Central memory CD4-positive, alpha-beta T cell (primary cell): Measurements from ENCODE around the gene ELAVL1.
A peak's percentile ranks its signal among the peaks of the same experiment; 100 is the strongest.
"Not testable (repeated sequence)": the region's sequence is repeated elsewhere in the genome, so short reads cannot be mapped to it uniquely, and the experiment has no call there.

Source experiments
- DNase-seq: peaks from one replicate; pipeline ENCODE4 v3.0.0; 2022

The ELAVL1 gene

DNA sequence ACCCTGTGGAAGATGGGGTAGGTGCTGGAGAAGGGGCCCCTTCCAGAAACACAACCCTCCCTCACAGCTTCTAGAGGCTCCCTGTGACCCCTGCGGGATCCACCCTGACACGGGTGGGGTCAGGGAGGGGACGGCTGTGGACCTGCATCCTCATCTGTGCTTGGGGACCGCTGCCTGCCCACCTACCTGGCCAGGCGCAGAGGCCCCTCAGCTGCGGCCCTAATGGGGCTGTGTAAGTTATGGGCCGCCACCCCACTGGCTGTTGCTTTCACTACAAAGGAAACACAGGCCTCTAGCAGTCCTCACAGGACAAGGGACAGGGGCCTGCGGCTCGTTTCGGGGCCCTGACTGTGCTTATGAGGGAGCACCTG lies 72.5 kb downstream of the ELAVL1 start:
- no peak for DNase-seq

DNA sequence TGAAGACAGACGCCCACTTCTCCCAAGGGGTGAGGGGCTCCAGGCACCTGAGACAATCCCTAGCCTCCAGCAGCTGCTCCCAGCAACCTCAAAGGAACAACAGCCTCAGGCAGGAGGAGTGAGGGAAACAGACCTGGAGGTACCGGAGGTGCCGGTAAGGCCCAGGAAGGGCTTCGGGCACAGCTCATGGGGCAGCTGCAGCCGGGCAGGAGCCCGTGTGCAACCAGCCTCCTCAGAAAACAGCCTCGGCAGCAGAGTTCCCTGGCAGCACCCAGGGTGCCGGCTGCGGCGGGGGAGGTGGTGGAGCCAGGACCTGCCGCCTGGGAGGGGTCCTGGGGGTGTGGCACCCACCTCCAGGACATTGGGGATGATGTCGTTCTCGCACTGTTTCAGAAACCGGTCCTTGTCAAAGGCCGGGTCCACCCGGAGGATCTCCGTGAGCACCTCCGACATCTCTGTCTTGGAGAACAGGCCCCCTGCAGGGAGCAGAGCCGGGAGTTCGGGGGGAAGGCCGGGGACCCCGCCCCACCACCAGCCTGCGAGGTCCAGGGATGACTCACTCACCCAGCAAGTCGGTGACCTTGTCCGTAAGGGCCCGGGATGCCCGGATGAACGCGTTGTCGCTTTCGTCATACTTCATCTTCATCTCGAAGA lies 73.0 kb downstream of the ELAVL1 start:
- no peak for DNase-seq

DNA sequence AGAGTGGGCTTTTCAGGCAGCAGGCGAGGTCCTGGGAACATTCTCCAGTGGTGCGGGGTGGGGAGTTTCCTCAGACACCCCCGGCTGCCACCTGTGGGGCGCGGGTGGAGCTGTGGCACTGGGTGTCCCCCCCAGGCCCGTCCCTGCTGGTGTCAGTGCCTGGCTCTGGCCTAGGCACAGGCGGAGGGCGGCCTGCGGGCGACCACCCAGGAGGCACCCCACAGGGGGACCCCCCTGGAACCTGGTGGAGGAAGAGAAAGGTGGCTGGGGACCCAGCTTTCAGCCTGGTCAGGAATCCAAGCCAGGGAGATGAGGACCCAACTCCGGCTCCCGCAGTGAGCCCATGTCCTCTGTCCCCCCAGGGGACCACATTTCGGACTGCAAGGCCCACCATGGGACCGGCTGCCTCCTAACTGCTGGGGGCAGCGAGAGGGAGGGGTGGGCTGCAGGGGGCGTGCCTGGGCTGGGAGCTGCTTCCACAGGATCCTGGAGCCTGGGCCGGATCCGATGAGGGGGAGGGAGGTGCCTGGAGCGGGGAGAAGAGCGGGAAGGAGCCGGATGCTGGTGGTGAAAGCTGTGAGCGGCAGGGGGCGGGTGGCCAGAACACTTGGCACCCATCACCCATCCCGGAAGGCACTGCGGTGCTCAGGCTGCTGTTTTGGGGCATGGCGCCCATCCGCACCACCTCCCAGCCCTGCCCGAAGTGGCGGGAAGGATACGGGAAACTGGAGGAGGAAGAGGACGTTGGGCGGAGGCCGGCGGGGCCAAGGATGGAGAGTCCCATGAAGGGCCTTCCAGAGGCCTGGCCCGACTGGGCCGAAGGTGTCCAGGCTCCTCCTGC lies 74.0 kb downstream of the ELAVL1 start:
- DNase-seq = no peak

DNA sequence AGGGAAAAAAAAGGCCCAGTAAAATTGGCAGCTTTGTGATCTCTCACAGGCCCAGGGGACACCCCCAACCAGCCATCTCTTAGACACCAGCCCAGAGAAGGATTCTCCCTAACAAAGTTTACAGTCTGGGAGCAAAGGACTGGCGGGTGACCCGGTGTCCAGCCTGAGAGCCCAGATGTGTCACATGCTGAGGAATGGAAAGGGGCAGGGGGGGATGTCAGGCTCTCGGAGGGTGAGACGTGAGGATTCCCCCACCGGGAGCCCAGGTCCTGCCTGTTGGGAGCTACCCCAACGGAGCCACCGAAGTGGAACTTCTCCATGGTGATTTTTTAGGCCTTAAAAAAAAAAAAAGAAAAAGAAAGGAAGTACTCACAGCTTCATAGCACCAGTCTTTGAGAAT lies 74.7 kb downstream of the ELAVL1 start:
- DNase-seq = no peak

DNA sequence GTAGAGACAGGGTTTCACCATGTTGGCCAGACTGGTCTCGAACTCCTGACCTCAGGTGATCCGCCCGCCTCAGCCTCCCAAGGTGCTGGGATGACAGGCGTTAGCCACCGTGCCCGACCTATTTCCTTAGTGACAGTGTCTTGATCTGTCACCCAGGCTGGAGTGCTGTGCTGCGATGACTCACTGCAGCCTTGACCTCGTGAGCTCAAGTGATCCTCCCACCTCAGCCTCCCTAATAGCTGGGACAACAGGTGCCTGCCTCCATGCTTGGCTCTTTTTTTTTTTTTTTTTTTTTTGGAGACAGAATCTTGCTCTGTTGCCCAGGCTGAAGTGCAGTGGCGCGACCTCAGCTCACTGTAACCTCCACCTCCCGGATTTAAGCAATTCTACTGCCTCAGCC lies 75.4 kb downstream of the ELAVL1 start:
- not testable (repeated sequence) for DNase-seq

DNA sequence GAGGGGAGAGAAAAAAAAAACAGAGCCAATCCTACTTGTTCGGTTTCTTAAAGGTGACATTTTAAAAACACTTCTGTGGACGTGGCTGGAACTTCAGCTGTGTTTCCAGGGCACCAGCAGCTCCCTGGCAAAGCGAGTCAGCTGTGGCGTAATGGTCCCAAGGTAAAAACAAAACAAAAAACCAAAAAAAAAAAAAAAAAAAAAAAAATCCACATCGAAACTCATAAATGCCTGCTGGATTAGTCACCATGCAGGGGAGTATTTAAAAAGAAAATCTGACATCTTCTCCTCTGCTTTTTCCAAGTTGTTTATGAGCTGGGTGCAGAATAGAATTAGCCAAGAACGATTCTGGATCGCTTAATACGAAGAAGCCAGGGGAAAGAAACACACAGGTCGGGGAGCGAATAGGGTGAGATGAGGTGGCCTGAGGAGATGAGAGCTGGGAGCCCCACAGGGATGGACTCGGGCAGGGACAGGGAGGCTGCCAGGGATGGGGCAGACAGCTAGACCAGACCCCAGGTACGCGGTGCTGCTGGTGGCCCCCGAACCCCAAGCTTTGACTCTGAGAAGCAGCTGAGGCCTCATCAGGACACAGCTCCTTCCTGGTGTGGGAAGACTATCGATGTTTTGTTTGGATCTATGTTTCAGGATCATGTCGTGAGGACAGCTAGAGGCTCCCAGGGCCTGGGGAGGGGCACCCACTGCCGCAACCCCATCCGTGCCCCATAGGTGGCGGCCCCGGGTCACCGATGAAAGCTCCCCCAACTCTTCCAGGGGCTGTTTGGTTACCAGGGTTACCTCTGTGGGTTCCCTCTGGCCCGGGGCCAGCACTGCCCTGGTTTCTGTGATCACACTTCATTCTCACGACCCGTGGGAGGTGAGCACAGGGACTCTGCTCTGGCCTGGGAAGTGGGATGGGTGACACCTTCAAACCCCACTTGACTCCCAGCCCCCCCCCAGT lies 76.4 kb downstream of the ELAVL1 start:
- peak; percentile 73 for DNase-seq

DNA sequence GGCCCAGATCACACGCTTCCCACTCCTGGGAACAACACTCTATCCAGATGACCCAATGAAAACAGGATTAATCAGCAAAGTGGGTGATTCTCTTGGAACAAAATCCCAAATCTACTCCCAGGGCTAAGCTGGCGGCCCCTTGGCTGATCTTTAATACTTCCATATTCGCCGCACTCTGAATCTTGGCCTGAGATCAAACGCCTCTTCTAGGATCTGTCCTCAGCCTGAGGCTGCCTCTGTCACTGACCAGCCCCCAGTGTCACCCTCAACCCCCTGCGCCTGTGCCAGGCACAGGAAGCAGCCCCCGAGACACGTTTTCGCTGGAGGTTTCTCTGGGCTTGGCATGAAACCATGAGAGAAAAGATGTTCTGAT lies 77.1 kb downstream of the ELAVL1 start:
- no peak for DNase-seq

DNA sequence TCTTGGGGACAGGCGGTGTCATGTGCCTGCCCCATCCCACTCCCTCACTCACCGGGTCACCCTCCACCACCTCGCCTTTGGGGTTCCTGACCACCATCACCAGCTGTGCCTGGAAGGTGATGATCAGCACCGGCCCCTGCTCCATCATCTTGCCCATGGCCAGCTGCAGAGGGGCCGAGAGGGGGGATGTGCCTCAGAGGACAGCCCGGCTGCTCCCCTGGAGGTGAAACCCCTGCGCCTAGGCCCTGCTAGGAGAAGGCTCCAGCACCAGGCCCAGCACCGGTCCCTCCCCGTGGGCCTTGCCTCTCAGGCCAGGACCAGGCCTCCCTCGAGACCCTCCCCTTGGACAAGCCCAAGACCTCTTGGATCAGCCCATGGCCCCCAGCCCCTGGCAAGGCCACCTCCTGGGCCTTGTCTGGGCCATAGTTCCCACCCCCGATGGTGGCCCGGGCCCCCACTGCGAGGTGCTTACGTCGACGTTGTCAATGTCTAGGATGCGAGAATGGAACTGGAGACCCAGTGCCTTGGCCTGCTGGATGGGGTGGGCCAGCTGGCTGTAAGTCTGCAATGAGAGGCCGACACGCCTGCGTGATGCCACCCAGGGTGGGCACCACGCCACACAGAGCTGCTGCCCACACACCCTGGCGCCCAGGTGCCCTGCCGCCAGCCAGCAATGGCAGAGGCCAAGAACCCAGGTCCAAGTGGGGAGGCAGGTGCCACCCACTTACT lies 77.7 kb downstream of the ELAVL1 start:
- DNase-seq = no peak

DNA sequence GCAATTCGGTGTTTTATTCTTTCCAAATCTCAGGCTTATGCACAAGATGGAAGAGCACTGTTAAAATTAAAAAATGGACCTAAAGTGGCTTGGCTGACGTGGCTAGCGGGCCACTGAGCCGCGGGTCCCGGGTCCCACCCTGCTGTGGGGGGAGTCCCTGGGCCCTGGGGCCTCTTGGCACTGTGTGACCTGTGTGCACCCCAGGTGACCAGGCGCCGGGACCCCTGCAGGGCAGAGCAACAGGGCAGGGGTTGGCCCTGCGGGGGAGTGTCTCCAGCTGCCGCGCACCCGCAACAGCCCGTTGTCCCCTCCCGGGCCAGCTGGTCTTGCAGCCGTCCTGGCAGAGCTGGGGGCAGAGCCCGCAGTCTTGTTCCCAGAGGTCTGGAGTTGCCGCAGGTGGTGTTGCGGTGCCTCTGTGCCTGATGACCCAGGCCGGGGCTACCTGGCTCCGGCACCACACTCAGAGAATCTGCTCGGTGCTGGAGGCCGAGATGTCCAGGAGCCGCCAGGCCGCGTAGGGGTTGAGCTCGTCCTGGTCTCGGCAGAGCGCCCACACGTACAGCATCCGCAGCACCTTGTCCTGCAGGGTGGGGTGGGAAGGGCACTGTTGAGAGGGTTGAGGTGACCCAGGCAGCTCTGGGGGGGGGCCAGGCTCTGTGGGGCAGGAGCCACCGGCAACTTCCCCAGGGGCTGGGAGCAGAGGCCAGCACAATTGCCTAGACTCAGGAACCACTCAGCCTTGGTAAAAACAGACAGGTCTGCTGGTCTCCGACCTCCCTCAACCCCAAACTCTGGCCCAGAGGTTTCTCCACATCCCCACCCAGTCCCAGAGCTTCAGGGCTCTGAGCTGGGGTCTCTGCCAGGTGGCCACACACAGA lies 78.5 kb downstream of the ELAVL1 start:
- DNase-seq = no peak

DNA sequence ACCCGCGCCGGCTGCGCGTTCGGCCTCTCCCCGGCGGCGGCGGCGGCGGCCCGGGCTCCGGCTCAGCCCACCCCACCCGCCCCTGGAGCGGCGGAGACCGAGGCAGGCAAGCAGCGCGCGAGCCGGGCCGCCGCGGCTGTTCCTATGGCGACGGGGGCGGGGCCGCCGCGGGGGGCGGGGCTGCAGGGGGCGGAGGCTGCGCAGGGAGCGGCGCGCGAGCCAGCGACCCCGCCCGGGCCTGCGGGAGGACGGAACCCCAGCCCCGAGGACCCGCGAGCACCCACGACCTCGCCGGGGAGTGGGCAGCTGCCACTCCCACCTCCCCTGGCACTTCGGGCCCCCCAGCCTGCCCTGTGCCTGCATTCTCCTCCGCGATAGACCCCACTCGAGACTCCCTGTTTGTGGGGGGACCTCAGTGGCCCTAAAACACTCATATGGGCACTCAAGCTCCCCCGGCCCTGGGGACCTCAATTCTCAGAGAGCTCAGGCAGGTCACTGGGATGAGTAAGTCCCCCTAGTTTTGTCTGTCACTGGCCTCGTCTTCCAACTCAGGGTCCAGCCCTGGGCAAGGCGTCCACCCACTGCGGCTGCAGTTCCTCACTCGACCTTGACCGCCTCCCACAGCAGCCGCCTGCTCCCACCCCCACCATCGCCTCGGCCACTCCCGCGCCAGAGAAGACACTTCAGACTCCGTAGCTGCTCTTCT lies 79.3 kb downstream of the ELAVL1 start, which contains the start of gene CTXN1:
CTXN1 (minus strand) TSS at position 115 of the 706 bp plus-strand sequence. CDS start 597 bp downstream, outside the sequence.
- peak; percentile 68 for DNase-seq

DNA sequence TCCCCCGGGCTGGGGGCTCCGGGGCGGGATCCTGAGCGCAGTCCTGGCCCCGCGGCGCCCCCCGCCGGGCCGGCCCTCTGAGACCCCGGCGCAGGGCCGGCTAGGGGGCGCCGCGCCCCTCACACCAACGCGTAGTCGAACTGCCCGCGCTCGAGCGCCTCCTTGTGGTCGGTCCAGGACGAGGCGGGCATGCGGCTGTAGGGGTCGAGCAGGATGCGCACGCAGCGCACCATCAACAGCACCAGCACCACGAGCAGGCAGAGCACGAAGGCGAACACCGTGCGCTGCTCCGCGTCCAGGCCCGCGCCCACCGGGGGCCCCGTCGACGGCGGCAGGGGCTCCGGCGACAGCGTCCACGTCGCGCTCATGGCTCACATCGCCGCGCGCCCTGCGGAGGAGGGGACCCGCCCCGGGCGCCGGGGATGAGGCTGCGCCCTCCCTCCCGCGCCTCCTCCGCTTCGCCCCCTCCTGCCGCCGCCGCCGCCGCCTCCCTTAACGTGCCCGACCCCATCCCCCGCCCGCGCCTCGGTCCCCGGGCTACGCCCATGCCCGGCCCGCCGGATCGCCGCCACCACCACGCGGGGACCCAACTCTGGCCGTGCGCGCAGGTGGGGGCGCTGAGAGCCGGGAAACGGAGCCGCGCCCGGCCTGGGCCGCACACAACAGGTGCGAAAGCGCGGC lies 80.1 kb downstream of the ELAVL1 start:
- peak; percentile 67 for DNase-seq

DNA sequence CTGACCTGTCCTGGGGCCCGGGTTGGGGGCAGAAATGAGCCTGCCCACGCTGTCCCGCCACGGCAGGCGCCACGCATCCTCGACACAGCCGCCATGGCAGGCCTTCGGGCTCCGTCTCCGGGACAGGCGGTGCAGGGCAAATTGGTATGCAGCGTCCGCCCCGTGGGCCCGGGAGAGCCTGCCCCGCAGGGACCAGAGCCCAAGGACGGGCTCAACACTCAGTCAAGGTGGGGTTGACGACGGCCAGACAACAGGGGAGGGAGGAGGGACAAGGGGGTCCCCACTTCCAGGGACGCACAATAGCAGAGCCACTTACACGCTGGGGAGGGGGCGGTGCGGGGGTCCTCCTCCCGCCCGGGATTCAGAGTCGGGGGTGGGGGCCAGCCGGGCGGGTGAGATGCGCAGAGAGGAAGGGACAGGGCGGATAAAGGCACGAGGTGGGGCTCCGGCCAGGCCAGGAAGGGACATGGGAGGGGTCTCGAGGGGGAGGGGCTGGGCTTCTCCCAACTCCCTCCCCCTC lies 80.7 kb downstream of the ELAVL1 start:
- no peak for DNase-seq

DNA sequence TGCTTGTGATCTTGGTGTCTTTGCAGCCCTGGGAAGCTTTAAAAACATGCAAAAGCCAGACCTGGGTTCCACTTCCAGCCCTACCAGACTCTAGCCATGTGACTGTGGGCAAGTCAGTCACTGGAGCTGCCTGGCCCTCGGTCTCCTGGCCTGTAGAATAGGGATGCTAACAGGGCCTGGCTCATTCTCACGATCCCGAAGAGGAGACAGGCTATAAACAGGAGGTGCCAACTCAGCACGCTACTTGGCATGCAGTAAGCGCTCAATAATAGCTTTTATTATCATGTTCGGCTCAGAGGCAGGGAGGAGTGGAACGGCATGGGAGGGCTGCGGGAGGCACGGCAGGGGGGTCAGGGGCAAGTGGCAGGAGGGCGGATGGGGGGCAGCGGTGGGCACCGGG lies 81.2 kb downstream of the ELAVL1 start:
- DNase-seq = no peak

DNA sequence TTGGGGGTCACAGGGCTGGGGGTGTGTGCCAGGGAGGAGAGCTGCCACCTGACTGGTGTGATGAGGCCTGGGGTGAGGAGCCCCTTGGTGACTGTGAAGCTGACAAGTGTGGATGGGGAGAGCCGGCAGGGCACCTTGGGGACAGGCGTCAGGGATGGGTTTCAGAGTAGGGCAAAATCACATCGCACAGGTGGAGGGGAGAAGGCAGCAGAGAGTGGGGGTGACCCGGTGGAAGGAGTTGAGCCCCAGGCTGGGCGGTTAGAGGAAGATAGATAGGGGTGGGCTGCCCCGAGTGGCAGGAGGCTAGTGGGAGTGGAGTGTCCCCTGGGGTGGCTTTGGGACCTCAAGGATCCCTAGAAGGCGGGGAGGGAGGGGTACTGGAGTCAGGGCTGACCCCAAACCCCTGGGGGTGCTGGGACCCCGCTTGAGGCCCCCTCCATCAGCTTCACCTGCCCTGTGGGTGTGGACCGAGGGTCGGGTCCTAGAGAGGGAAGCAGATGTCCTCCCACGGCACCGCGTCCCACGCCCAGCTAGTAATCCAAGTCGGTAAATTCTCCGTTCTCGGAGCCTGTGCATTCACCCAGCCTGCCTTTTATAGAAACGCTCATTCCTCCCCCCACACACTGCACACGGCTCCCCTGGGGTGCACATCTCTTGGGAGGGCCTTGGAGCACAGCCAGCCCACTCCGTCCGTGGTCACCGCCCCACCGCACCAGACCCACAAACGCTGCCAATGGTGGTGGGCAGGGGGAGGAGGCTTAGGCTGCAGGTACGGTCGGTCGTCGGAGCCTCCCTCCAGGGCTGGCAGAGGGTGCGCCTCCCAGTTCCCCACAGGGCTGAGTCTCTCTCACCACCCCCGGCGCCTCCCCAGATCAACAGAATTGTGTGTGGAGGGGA lies 81.9 kb downstream of the ELAVL1 start:
- DNase-seq = no peak

DNA sequence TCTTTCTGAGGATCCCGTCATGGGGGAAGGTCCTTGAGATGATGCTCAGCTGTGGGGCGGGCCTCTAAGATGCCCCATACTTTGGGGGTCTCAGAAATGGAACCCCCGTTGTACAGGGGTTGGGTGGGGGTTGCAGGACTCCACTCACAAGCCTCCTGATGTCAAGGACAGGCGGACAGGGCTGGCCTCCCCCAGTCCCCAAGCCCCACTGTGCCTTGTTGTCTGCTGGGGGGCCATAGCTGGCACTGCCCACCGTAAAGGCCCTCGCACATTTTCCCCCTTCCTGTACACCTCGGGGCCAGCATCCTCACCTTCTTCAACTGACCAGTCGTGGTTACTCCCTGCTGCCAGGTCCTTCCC lies 82.6 kb downstream of the ELAVL1 start:
- DNase-seq = no peak

DNA sequence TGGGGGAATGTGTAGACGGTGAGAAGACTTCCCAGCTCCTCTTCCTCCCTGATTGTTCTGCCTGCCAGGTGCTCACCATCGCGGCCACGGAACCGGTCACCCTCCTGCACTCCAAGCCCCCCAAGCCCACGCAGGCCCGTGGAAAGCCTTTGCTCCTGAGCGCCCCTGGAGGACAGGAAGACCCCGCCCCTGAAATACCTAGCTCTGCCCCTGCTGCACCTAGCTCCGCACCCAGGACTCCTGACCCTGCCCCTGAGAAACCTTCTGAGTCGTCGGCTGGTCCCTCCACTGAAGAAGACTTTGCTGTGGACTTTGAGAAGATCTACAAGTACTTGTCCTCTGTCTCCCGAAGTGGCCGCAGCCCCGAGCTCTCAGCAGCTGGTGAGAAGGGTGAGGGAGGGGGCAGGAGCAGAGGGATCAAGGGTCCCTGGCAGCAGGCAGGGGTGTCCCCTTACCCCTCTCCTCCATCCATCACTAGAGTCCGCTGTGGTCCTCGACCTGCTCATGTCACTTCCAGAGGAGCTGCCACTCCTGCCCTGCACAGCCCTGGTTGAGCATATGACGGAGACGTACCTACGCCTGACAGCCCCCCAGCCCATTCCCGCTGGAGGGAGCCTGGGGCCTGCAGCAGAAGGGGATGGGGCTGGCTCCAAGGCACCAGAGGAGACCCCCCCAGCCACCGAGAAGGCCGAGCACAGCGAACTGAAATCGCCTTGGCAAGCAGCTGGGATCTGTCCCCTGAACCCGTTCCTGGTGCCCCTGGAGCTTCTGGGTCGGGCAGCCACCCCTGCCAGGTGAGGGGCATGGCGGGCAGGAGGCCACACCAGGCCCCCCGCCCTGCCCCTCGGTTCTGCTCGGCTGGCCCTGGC lies 83.2 kb downstream of the ELAVL1 start:
- DNase-seq = no peak

DNA sequence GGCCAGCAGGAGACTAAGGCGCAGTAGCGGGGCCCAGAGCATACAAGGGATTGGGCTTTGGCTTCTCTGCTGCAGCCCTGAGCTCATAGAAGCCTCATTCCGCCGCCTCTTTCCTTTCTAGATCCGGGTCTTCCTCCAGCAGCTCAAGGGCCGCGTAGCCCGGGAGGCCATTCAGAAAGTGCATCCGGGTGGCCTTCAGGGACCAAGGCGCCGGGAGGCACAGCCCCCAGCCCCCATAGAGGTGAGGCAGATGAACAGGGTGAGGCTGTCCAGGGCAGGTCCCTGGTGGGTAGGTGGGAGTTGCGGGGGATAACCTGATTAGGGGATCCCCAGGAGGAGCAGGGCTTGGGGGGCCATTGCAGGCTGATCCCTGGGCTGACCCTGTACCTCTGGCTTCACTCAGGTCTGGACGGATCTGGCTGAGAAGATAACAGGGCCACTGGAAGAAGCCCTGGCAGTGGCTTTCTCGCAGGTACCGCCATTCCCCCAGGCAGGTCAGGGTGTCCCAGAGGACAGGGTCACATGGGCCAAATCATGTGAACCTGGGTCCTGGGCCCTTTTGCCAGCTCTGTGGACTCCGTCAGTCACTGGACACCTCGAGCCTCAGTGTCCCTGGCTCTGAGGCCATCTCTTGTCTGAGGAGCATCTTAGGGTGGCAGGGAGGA lies 84.0 kb downstream of the ELAVL1 start:
- DNase-seq = no peak
